Fibroblast of the aortic adventitia (primary cell): ENCODE measurements around the gene TRIM67. TPM values are rescaled to one million over a fixed set of nuclear protein-coding genes. Genes with fewer than 3 reads are reported as not detected.
A peak's percentile ranks its signal among the peaks of the same experiment; 100 is the strongest.

ENCODE experiments used
- DNase-seq: peaks from one replicate; pipeline ENCODE4 v3.0.0-alpha.2; 2010; ENCODE audit warnings: low read depth
- H3K4me3 ChIP-seq: 2 replicates; pipeline ENCODE4 v1.5.1; 2011; ENCODE audit warnings: low read depth, mild to moderate bottlenecking, control low read depth, low read length, moderate library complexity
- CTCF ChIP-seq: IDR thresholded peaks from 2 replicates; pipeline ENCODE4 v1.5.1; 2011; ENCODE audit warnings: mild to moderate bottlenecking, low read length, control low read depth, inconsistent platforms; ENCODE audit not compliant: insufficient read depth
- total RNA-seq: library from RNA; depleted of rRNA; stranded (reverse); fragments of >200 nt; gene quantifications from 2 replicates; pipeline ENCODE4 v1.2.3, GENCODE V29; 2012; ENCODE audit warnings: low replicate concordance

The TRIM67 gene
- total RNA-seq, 1 donor = not detected

GRCh38 chr1:231236208-231236591 lies 74.3 kb downstream of the TRIM67 start:
- DNase-seq = no peak
- TF ChIP-seq CTCF = no peak
- no peak overlapping the region for H3K4me3 ChIP-seq

- no peak for DNase-seq
- H3K4me3 ChIP-seq = no peak overlapping the region
- no peak for TF ChIP-seq CTCF
These were observed 75.1 kb downstream of the TRIM67 start for GRCh38 chr1:231236938-231237337.

- H3K4me3 ChIP-seq = no peak overlapping the region
- DNase-seq = no peak
- TF ChIP-seq CTCF = no peak
These were observed 76.4 kb downstream of the TRIM67 start for GRCh38 chr1:231238298-231238697.

GRCh38 chr1:231240531-231240882 lies 78.6 kb downstream of the TRIM67 start:
- TF ChIP-seq CTCF = no peak
- DNase-seq = no peak
- H3K4me3 ChIP-seq = peak overlapping the region; percentile 97

GRCh38 chr1:231240883-231241735 lies 79.3 kb downstream of the TRIM67 start, which contains the start of gene GNPAT:
Gene GNPAT (plus strand): TSS chr1:231241212. CDS start chr1:231241379, 167 bp downstream.
- peak within 1 kb of the TSS; percentile 97 for H3K4me3 ChIP-seq
- DNase-seq = peak; percentile 83
- TF ChIP-seq CTCF = no peak

- peak; percentile 7 for DNase-seq
- TF ChIP-seq CTCF = no peak
- peak overlapping the region; percentile 97 for H3K4me3 ChIP-seq
These were observed 79.9 kb downstream of the TRIM67 start for GRCh38 chr1:231241750-231242149.
